ENCODE measurements around the gene FCHSD2.
"Not testable (repeated sequence)": the region's sequence is repeated elsewhere in the genome, so short reads cannot be mapped to it uniquely, and the experiment has no call there.

FCHSD2 gene

DNA sequence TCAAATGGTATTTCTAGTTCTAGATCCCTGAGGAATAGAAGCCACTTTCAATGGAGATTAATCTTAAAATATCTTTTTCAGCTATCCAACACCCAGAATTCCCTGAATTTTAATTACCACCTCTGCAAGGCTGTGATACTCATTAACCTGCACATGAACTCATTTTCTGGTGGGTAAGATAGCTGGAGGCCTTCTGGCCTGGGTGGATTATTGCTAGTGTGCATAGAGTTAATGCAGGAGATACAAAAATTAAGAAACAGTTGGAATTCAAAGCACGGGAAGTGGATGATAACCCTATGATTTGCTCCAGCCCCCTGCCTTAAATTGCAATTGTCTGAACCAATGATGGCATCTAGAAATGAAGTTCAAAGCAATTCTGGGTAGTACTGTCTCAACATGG, 212.9 kb downstream of the FCHSD2 start:
- peaks cover 6% of the 10 kb centered on the region for H3K4me1 Mint-ChIP-seq (ENCODE audit: low read depth)
- no peak overlapping the region for H3K27ac Mint-ChIP-seq
- H3K9me3 Mint-ChIP-seq: no peaks in the 10 kb centered on the region
- no peaks in the 10 kb centered on the region for H3K36me3 Mint-ChIP-seq (ENCODE audit: low read depth)
- no peaks in the 10 kb centered on the region for H3K27me3 Mint-ChIP-seq
- no peak overlapping the region for H3K4me3 Mint-ChIP-seq

DNA sequence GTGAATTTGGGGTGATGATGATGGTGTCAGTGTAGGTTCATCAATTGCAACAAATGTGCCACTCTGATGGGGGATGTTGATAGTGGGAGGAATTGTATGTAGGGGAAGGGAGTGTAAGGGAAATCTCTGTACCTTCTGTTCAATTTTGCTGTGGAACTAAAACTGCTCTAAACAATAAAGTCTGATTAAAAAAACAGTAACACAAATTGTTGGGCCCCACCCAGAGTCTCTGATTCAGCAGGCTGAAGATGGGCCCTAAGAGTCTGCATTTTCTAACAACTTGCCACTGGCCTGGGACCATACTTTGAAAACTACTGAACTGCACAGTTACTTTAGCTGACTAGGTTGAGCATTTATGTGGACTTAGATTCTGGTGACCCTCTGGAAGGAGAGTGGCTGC, 214.7 kb downstream of the FCHSD2 start:
- Mint-ChIP-seq H3K9me3 (no peaks in the 10 kb centered on the region), H3K27ac (no peak overlapping the region), H3K36me3 (ENCODE audit: low read depth) (no peaks in the 10 kb centered on the region), H3K27me3 (no peaks in the 10 kb centered on the region), H3K4me1 (ENCODE audit: low read depth) (peaks cover 6% of the 10 kb centered on the region), H3K4me3 (no peak overlapping the region)

DNA sequence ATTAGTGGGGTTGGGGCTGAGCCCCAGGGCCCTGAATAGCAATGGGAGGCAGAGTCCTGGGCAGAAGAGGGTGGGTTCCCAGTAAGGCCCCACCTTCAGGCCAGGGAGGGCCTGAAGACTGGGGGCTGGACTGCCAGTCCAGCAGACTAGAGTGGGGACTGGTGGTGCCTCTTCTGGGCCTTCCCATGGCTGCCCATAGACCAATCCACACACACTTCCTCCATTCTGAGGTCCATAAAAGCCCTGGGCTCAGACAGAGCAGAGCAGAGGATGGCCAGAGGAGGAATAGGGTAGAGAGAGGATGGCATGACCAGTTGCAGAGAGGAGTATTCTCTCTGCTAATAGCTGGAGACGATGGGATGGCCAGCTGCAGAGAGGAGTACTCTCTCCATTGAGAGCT, 216.0 kb downstream of the FCHSD2 start:
- Mint-ChIP-seq H3K9me3 (no peaks in the 10 kb centered on the region), H3K36me3 (ENCODE audit: low read depth) (peaks cover 5% of the 10 kb centered on the region), H3K27me3 (no peaks in the 10 kb centered on the region), H3K4me3 (no peak overlapping the region), H3K4me1 (ENCODE audit: low read depth) (peaks cover 6% of the 10 kb centered on the region), H3K27ac (no peak overlapping the region)

DNA sequence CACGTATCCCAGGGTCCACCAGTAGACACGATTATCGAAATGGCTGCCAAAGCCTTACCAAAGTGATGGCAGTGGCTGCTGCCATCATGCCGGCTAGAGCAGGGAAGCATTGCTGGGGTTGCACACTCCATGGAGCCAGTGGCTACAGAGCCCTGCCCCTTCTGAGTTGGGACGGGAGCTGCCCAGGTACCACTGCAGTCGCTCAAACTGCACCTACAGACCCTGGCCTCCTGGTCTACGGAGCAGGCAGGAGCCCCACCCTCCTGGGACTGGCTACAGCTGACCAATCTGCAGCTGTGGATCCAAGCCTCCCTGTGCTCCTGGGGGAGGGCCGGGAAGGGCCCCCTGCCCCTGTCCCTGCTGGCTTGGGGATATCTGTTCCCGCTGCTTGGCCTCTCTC, 216.5 kb downstream of the FCHSD2 start:
- H3K27ac Mint-ChIP-seq: no peak overlapping the region
- H3K36me3 Mint-ChIP-seq (ENCODE audit: low read depth): peaks cover 5% of the 10 kb centered on the region
- H3K4me3 Mint-ChIP-seq: no peak overlapping the region
- H3K27me3 Mint-ChIP-seq: no peaks in the 10 kb centered on the region
- H3K9me3 Mint-ChIP-seq: no peaks in the 10 kb centered on the region
- peaks cover 6% of the 10 kb centered on the region for H3K4me1 Mint-ChIP-seq (ENCODE audit: low read depth)

DNA sequence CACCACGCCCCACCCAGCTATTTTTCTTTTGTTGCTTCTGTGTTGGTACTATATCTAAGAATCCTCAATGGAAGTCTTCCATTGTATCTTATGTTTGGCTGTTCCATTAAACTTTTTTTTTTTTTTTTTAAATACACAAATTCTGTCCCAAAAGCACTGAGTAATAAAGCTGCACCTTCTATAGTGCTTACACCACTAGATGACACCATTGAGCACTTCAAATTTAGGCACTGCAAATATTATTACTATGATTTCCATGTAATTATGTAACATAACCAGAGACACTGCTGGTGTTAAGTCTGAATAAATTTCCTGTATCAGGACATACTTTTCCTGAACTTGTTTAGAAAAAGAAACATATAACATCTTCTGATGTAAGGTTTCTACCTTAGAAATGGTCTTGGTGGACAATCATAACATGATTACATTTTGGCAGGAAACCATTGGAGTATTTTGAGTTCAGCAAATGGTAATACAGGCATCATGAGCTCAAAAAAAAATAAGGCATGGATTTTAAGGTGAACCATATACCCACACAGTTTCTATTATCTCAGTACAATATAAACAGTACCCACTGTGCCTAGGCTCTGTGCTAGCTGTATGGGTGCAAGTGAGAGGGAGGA, 217.4 kb downstream of the FCHSD2 start:
- H3K27ac Mint-ChIP-seq: no peak overlapping the region
- H3K9me3 Mint-ChIP-seq: no peaks in the 10 kb centered on the region
- peaks cover 10% of the 10 kb centered on the region for H3K36me3 Mint-ChIP-seq (ENCODE audit: low read depth)
- peaks cover 3% of the 10 kb centered on the region for H3K4me1 Mint-ChIP-seq (ENCODE audit: low read depth)
- H3K4me3 Mint-ChIP-seq: no peak overlapping the region
- no peaks in the 10 kb centered on the region for H3K27me3 Mint-ChIP-seq

DNA sequence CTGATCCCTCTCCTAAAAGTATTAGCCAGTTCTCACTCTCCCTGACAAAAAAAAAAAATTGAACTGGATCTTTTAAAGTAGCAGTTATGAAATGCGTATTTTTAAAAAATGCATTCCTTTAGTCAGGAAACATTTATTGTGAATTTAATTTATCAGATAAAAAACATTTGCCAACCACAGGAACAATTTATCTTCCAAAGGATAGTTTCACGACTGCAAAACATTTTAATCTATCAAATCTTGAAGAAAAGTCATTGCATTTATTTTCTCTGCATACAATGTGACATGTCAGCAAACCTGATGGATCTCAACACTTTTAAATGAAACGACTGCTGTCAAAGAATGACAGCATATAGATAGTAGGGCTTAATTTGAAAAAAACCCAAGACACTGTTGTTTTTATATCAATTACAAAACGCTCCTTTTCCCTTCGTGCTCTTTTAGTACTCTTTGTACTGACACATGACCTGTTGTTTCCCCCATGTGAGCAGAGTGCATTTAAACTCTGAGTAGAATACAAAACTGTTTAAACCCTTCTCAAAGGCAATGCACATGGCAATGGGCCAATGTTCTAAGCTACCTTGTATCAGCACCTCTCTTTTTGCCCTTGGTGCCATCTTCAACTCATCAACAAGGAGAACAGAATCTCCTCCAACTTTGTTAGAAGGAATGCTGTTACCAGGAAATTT, 220.9 kb downstream of the FCHSD2 start:
- no peak overlapping the region for H3K27ac Mint-ChIP-seq

DNA sequence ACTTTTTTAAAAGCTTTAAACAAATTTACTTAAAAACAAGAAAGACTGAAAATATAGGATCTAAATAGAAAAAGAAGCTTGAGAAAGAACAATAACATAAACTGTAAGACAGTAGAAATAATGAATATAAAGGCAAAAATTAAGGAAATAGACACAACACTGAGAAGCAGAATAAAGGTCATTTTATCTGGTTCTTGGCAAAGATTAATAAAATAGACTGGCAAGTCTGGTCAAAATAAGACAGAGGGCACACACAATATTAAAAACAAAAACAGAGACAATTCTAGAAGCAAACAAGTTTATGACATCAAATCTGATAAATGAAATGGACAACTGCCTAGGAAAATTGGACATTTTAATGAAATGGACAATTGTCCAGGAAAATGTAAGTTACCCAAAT, 222.1 kb downstream of the FCHSD2 start:
- no peaks in the 10 kb centered on the region for H3K27me3 Mint-ChIP-seq
- H3K9me3 Mint-ChIP-seq: no peaks in the 10 kb centered on the region
- H3K4me1 Mint-ChIP-seq (ENCODE audit: low read depth): peaks cover 2% of the 10 kb centered on the region

More for the DNA sequence above, 220.9 kb downstream of the FCHSD2 start:
- Mint-ChIP-seq H3K36me3 (ENCODE audit: low read depth) (peaks cover 25% of the 10 kb centered on the region), H3K9me3 (no peaks in the 10 kb centered on the region), H3K27me3 (no peaks in the 10 kb centered on the region), H3K4me3 (no peak overlapping the region), H3K4me1 (ENCODE audit: low read depth) (peaks cover 3% of the 10 kb centered on the region)

DNA sequence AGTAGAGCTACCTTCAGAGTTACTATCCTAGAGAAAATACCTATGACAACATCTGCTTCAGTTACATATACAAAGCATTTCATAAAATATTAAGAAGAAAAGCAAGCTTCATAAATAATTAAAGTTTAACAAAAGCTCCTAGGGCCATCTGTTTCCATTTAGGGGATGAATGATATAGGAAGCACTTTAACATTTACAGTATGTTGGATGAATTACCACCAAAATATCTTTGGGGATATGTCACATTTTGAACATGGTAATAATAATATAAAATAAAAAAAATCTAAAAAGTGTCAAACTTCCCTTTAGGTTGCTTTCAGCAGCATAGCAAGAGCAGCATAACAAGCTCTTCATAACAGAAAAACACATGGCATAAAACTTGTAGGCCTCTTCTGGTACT, 223.3 kb downstream of the FCHSD2 start:
- H3K36me3 Mint-ChIP-seq (ENCODE audit: low read depth): peaks cover 42% of the 10 kb centered on the region

More for the DNA sequence above, 222.1 kb downstream of the FCHSD2 start:
- no peak overlapping the region for H3K27ac Mint-ChIP-seq
- peaks cover 33% of the 10 kb centered on the region for H3K36me3 Mint-ChIP-seq (ENCODE audit: low read depth)
- no peak overlapping the region for H3K4me3 Mint-ChIP-seq

DNA sequence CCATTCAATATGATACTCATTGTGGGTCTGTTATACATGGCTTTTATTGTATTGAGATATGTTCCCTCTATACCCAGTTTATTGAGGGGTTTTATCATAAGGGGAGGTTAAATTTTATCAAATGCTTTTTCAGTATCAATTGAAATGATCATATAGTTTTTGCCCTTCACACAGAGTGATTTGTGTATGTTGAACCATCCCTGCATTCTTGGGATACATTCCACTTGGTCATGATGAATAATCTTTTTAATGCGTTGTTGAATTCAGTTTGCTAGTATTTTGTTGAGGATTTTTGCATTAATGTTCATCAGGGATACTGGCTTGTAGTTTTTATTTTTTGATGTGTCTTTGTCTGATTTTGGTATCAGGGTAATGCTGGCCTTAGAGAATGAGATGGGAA, 229.9 kb downstream of the FCHSD2 start:
- Mint-ChIP-seq H3K36me3 (ENCODE audit: low read depth) (peaks cover 69% of the 10 kb centered on the region), H3K27ac (no peak overlapping the region), H3K27me3 (no peaks in the 10 kb centered on the region), H3K4me1 (ENCODE audit: low read depth) (no peaks in the 10 kb centered on the region), H3K4me3 (no peak overlapping the region), H3K9me3 (peaks cover 18% of the 10 kb centered on the region)

More for the DNA sequence above, 223.3 kb downstream of the FCHSD2 start:
- Mint-ChIP-seq H3K4me3 (no peak overlapping the region), H3K27ac (no peak overlapping the region), H3K9me3 (peaks cover 4% of the 10 kb centered on the region), H3K4me1 (ENCODE audit: low read depth) (no peaks in the 10 kb centered on the region), H3K27me3 (no peaks in the 10 kb centered on the region)

DNA sequence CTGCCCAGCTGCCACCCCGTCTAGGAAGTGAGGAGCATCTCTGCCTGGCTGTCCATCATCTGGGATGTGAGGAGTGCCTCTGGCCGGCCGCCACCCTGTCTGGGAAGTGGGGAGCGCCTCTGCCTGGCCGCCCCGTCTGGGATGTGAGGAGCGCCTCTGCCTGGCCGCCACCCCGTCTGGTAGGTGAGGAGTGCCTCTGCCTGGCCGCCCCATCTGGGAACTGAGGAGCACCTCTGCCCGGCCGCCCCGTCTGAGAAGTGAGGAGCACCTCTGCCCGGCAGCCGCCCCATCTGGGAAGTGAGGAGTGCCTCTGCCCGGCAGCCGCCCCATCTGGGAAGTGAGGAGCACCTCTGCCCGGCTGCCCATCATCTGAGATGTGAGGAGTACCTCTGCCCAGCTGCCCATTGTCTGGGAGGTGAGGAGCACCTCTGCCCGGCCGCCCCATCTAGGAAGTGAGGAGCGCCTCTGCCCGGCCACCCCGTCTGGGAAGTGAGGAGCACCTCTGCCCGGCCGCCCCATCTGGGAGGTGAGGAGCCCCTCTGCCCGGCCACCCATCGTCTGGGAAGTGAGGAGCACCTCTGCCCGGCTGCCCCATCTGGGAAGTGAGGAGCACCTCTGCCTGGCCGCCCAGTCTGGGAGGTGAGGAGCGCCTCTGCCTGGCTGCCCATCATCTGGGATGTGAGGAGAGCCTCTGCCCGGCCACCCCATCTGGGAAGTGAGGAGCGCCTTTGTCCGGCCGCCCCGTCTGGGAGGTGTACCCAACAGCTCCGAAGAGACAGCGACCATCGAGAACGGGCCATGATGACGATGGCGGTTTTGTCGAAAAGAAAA, 232.3 kb downstream of the FCHSD2 start:
- not testable (repeated sequence) for H3K27me3 Mint-ChIP-seq; H3K27ac Mint-ChIP-seq; H3K4me3 Mint-ChIP-seq; H3K4me1 Mint-ChIP-seq (ENCODE audit: low read depth)
- Mint-ChIP-seq H3K36me3 (ENCODE audit: low read depth) (peaks cover 61% of the 10 kb centered on the region), H3K9me3 (peaks cover 18% of the 10 kb centered on the region)

DNA sequence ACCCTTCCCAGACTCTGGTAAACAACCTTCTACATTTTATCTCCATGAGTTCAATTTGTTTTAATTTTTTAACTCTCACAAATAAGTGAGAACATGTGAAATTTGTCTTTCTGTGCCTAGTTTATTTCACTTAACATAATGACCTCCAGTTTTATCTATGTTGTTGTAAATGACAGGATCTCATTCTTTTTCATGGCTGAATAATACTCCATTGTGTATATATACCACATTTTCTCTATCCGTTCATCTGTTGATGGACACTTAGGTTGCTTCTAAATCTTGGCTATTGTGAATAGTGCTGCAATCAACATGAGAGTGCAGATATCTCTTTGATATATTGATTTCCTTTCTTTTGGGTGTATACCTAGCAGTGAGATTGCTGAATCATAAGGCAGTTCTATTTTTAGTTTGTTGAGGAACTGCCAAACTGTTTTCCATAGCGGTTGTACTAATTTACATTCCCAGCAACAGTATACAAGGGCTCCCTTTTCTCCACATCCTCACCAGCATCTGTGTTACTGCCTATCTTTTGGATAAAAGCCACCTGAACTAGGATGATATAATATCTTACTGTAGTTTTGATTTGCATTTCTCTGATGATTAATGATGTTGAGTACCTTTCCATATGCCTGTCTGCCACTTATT, 234.0 kb downstream of the FCHSD2 start:
- Mint-ChIP-seq H3K27ac (no peak overlapping the region), H3K9me3 (peaks cover 14% of the 10 kb centered on the region), H3K27me3 (no peaks in the 10 kb centered on the region), H3K4me3 (no peak overlapping the region), H3K4me1 (ENCODE audit: low read depth) (no peaks in the 10 kb centered on the region), H3K36me3 (ENCODE audit: low read depth) (peaks cover 48% of the 10 kb centered on the region)

DNA sequence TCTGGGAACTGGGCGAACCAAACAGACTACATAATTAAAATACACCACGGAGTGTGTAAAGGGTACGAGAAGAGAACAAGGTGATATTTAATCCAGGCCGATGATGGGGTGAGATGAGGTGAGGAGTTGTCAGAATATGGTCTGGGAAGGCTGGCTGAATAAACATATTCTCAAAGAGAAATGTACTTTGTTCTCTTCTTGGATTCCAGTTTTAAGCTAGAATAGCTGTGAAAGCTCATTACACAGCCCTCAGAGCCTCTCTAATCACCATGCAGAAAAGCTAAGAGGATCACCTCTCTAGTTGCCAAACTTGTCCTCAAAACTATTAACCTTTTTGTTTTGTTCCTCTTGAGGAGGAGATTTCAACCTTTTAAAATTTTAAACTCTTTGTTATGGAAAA, 238.1 kb downstream of the FCHSD2 start:
- Mint-ChIP-seq H3K27ac (no peak overlapping the region), H3K4me3 (no peak overlapping the region), H3K27me3 (no peaks in the 10 kb centered on the region), H3K36me3 (ENCODE audit: low read depth) (peaks cover 23% of the 10 kb centered on the region), H3K4me1 (ENCODE audit: low read depth) (no peaks in the 10 kb centered on the region), H3K9me3 (peaks cover 5% of the 10 kb centered on the region)

DNA sequence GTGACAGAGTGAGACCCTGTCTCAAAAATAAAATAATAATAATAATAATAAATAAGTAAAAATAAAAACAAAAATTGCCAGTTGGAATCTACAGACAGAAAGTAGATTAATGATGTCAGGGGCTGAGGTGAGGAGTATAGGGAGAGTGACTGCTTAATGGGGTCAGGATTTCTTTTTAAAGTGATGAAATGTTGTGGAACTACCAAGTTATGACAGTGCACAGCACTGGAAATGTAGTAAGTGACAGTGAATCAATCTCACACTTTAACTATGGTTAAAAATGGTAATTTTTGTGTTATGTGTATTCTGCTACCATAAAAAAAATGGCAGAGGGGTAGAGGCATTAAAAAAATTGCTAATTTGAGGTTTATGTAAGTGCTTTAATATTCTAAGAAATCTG, 240.7 kb downstream of the FCHSD2 start:
- Mint-ChIP-seq H3K4me3 (no peak overlapping the region), H3K4me1 (ENCODE audit: low read depth) (no peaks in the 10 kb centered on the region), H3K27me3 (no peaks in the 10 kb centered on the region), H3K9me3 (no peaks in the 10 kb centered on the region), H3K36me3 (ENCODE audit: low read depth) (peaks cover 10% of the 10 kb centered on the region), H3K27ac (no peak overlapping the region)

DNA sequence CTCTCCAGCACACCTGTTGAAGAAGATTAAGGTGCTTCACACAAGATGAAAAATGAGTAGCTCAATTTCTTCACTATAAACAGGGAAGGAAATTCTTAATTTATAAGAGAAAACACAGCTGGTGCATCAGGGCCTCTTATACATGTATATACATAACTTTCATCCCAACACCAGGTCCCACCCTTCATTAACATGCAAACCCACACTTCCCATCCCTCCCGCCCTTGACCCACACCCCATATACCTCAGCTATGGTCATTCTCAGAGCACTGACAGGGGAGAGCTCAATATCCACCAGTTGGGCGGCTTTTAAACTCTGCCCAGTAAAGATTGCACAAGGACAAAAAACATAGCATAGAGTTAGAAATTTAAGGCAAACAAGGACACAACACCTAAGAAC, 242.1 kb downstream of the FCHSD2 start:
- H3K36me3 Mint-ChIP-seq (ENCODE audit: low read depth): peaks cover 7% of the 10 kb centered on the region
- H3K27ac Mint-ChIP-seq: no peak overlapping the region

DNA sequence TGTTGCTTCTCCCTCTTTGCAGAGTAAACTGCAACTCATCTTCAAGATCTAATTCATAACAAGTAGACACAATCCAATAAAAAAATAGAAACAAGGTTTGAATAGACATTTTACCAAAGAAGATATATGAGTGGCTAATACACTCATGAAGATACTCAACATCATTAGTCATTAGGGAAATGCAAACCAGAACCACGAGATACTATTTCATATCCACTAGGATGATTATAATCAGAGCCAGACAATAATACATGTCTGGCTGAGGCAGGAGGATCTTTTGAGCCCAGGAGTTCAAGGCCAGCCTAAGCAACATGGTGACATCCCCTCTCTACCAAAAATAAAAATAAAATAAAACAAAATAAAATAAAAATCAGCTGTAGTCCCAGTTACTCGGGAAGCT, 242.9 kb downstream of the FCHSD2 start:
- H3K4me3 Mint-ChIP-seq: no peak overlapping the region
- H3K4me1 Mint-ChIP-seq (ENCODE audit: low read depth): no peaks in the 10 kb centered on the region
- H3K9me3 Mint-ChIP-seq: no peaks in the 10 kb centered on the region
- H3K27me3 Mint-ChIP-seq: no peaks in the 10 kb centered on the region
- H3K36me3 Mint-ChIP-seq (ENCODE audit: low read depth): peaks cover 7% of the 10 kb centered on the region
- H3K27ac Mint-ChIP-seq: no peak overlapping the region

More for the DNA sequence above, 242.1 kb downstream of the FCHSD2 start:
- H3K4me1 Mint-ChIP-seq (ENCODE audit: low read depth): no peaks in the 10 kb centered on the region
- H3K27me3 Mint-ChIP-seq: no peaks in the 10 kb centered on the region
- no peak overlapping the region for H3K4me3 Mint-ChIP-seq
- H3K9me3 Mint-ChIP-seq: no peaks in the 10 kb centered on the region
